GM23338 (cell line): Measurements from ENCODE around the gene COG7. TPM values are rescaled to one million over a fixed set of nuclear protein-coding genes. Genes with fewer than 3 reads are reported as not detected.

Experiments used
- ATAC-seq: fragments of 200-7000 bp; cut with Tn5 transposase; 3 replicates; pipeline ENCODE4 v1.9.1; 2020
- DNase-seq: peaks from one replicate; pipeline ENCODE4 v3.0.0-alpha.2; 2015; ENCODE audit warnings: low spot score
- H2AFZ ChIP-seq: fragments of 200-600 bp; sonication (generic); 2 replicates; pipeline ENCODE4 v1.8.0; 2016; ENCODE audit warnings: antibody characterized with exemption, mild to moderate bottlenecking, moderate library complexity
- H3F3A ChIP-seq: fragments of 200-600 bp; sonication (generic); replicated peaks from 2 replicates; pipeline ENCODE4 v1.8.0; 2017; ENCODE audit warnings: antibody characterized with exemption, mixed run types, low read depth
- H3K27ac ChIP-seq: fragments of 200-600 bp; sonication (generic); 2 replicates; pipeline ENCODE4 v1.6.1; 2016; ENCODE audit warnings: low read depth
- H3K27me3 ChIP-seq: fragments of 200-600 bp; sonication (generic); 2 replicates; pipeline ENCODE4 v1.8.0; 2016; ENCODE audit warnings: mild to moderate bottlenecking, mixed run types, moderate library complexity; ENCODE audit not compliant: insufficient read depth
- H3K36me3 ChIP-seq: fragments of 200-600 bp; sonication (generic); 2 replicates; pipeline ENCODE4 v1.8.0; 2016; ENCODE audit warnings: mild to moderate bottlenecking; ENCODE audit not compliant: insufficient read depth
- H3K4me1 ChIP-seq: fragments of 200-600 bp; sonication (generic); 2 replicates; pipeline ENCODE4 v1.8.0; 2016; ENCODE audit warnings: mild to moderate bottlenecking, moderate library complexity; ENCODE audit not compliant: insufficient read depth
- H3K4me2 ChIP-seq: fragments of 200-600 bp; sonication (generic); 2 replicates; pipeline ENCODE4 v1.7.1; 2017; ENCODE audit warnings: mixed run types
- H3K4me3 ChIP-seq: fragments of 200-600 bp; sonication (generic); 2 replicates; pipeline ENCODE4 v1.6.1; 2016; ENCODE audit warnings: mixed run types
- H3K79me2 ChIP-seq: fragments of 200-600 bp; sonication (generic); replicated peaks from 2 replicates; pipeline ENCODE4 v1.8.0; 2017; ENCODE audit warnings: mild to moderate bottlenecking; ENCODE audit not compliant: insufficient read depth
- H3K9me2 ChIP-seq: fragments of 200-600 bp; sonication (generic); 2 replicates; pipeline ENCODE4 v1.8.0; 2017; ENCODE audit not compliant: insufficient read depth
- H4K20me1 ChIP-seq: fragments of 200-600 bp; sonication (generic); replicated peaks from 2 replicates; pipeline ENCODE4 v1.8.0; 2017; ENCODE audit warnings: mild to moderate bottlenecking; ENCODE audit not compliant: insufficient read depth
- H3K27ac Mint-ChIP-seq: 2 replicates; pipeline ENCODE4 v1.8.0; 2020; ENCODE audit warnings: inconsistent platforms, mild to moderate bottlenecking, moderate library complexity, mixed read lengths
- H3K27me3 Mint-ChIP-seq: 3 replicates; pipeline ENCODE4 v1.8.0; 2022; ENCODE audit warnings: low read depth, mild to moderate bottlenecking, moderate library complexity, mixed read lengths, inconsistent platforms; ENCODE audit not compliant: insufficient read depth, poor library complexity
- H3K36me3 Mint-ChIP-seq: 3 replicates; pipeline ENCODE4 v1.8.0; 2021; ENCODE audit warnings: low read depth, mild to moderate bottlenecking, inconsistent platforms, moderate library complexity, mixed read lengths
- H3K4me1 Mint-ChIP-seq: 3 replicates; pipeline ENCODE4 v1.8.0; 2020; ENCODE audit warnings: mild to moderate bottlenecking, inconsistent platforms, mixed read lengths
- H3K4me3 Mint-ChIP-seq: 3 replicates; pipeline ENCODE4 v1.8.0; 2021; ENCODE audit warnings: moderate library complexity, mild to moderate bottlenecking, inconsistent platforms, mixed read lengths
- H3K9me3 Mint-ChIP-seq: 3 replicates; pipeline ENCODE4 v1.8.0; 2020; ENCODE audit warnings: moderate library complexity, mild to moderate bottlenecking, inconsistent platforms, mixed read lengths
- CREB1 ChIP-seq: fragments of 250-450 bp; sonication (Bioruptor Pico); IDR thresholded peaks from 2 replicates; pipeline ENCODE4 v1.5.0; 2020; ENCODE audit warnings: low read depth, mild to moderate bottlenecking, moderate library complexity
- EZH2 ChIP-seq: fragments of 200-600 bp; sonication (generic); IDR thresholded peaks from one replicate; pipeline ENCODE4 v1.8.0; 2017; ENCODE audit warnings: antibody characterized with exemption, mild to moderate bottlenecking, low read depth; ENCODE audit not compliant: unreplicated experiment
- EZH2phosphoT487 ChIP-seq: fragments of 200-600 bp; sonication (generic); IDR thresholded peaks from one replicate; pipeline ENCODE4 v1.8.1; 2018; ENCODE audit warnings: antibody characterized with exemption; ENCODE audit not compliant: unreplicated experiment
- JUNB ChIP-seq: IDR thresholded peaks from one replicate; pipeline ENCODE4 v1.6.1; 2016; ENCODE audit warnings: antibody characterized with exemption; ENCODE audit not compliant: unreplicated experiment
- POLR2AphosphoS5 ChIP-seq: IDR thresholded peaks from 2 replicates; pipeline ENCODE4 v1.6.1; 2016; ENCODE audit warnings: antibody characterized with exemption, low read depth
- REST ChIP-seq: IDR thresholded peaks from one replicate; pipeline ENCODE4 v1.6.1; 2018; ENCODE audit warnings: antibody characterized with exemption; ENCODE audit not compliant: unreplicated experiment
- ZNF114 ChIP-seq: fragments of 250-450 bp; sonication (Bioruptor Pico); IDR thresholded peaks from 2 replicates; pipeline ENCODE4 v1.5.0; 2020; ENCODE audit warnings: mild to moderate bottlenecking, moderate library complexity
- ZNF462 ChIP-seq: fragments of 250-450 bp; sonication (Bioruptor Pico); IDR thresholded peaks from 2 replicates; pipeline ENCODE4 v1.5.0; 2020; ENCODE audit warnings: mild to moderate bottlenecking, moderate library complexity
- polyA plus RNA-seq: library from polyadenylated mRNA; unstranded; fragments of >200 nt; fragmentation: Nextera tagmentation; extraction: Ambion mirVana; gene quantifications from 2 replicates; pipeline ENCODE4 v1.2.1, GENCODE V29; 2016
- total RNA-seq: library from RNA; depleted of rRNA; stranded (reverse); fragments of >200 nt; shearing (Covaris generic); gene quantifications from 2 replicates; pipeline ENCODE4 v1.2.3, GENCODE V29; 2014

The COG7 gene
- total and polyA plus RNA-seq, 2 experiments from 2014 or later = 9.2 to 20.0 TPM

- Mint-ChIP-seq H3K36me3 (peaks cover 89% of the 10 kb centered on the region), H3K27ac (no peak overlapping the region), H3K4me3 (no peak overlapping the region), H3K4me1 (no peaks in the 10 kb centered on the region), H3K27me3 (peaks cover 5% of the 10 kb centered on the region), H3K9me3 (no peaks in the 10 kb centered on the region)
- H3K27me3 ChIP-seq = no peaks in the 10 kb centered on the region
- H2AFZ ChIP-seq = no peak overlapping the region
- DNase-seq = no peak
- H3K4me2 ChIP-seq = no peak overlapping the region
- H3K9me2 ChIP-seq = no peaks in the 10 kb centered on the region
- H4K20me1 ChIP-seq = peaks cover 11% of the 10 kb centered on the region
- H3K79me2 ChIP-seq = no peaks in the 10 kb centered on the region
- H3K4me1 ChIP-seq = no peaks in the 10 kb centered on the region
- H3K27ac ChIP-seq = no peak overlapping the region
- no peak for TF ChIP-seq CREB1
- no peak for TF ChIP-seq POLR2AphosphoS5
- peaks cover 55% of the 10 kb centered on the region for H3K36me3 ChIP-seq
- ATAC-seq = no peak
- H3F3A ChIP-seq = peaks cover 5% of the 10 kb centered on the region; the same call in 1 of the 2 replicates
- H3K4me3 ChIP-seq = no peak overlapping the region
Measured at GRCh38 chr16:23480257-23480656, 27.3 kb upstream of the COG7 start.

- H3K4me3 ChIP-seq = no peak overlapping the region
- Mint-ChIP-seq H3K27me3 (peaks cover 7% of the 10 kb centered on the region), H3K4me1 (no peaks in the 10 kb centered on the region), H3K36me3 (peaks cover 89% of the 10 kb centered on the region), H3K27ac (no peak overlapping the region; the same call in 1 of the 2 replicates), H3K9me3 (no peaks in the 10 kb centered on the region), H3K4me3 (no peak overlapping the region)
- H4K20me1 ChIP-seq = peaks cover 7% of the 10 kb centered on the region
- no peak for ATAC-seq
- H3K27ac ChIP-seq = no peak overlapping the region
- H2AFZ ChIP-seq = no peak overlapping the region
- no peaks in the 10 kb centered on the region for H3F3A ChIP-seq
- DNase-seq = no peak
- no peak overlapping the region for H3K4me2 ChIP-seq
- no peaks in the 10 kb centered on the region for H3K9me2 ChIP-seq
- no peak for TF ChIP-seq JUNB
- no peak for TF ChIP-seq EZH2phosphoT487
- no peaks in the 10 kb centered on the region for H3K4me1 ChIP-seq
- H3K27me3 ChIP-seq = no peaks in the 10 kb centered on the region
- H3K79me2 ChIP-seq = no peaks in the 10 kb centered on the region
- H3K36me3 ChIP-seq = peaks cover 63% of the 10 kb centered on the region
Measured at GRCh38 chr16:23479138-23479537, 26.1 kb upstream of the COG7 start.

- H3K27me3 ChIP-seq = no peaks in the 10 kb centered on the region
- peaks cover 94% of the 10 kb centered on the region for H3K36me3 Mint-ChIP-seq
- peaks cover 63% of the 10 kb centered on the region for H3K36me3 ChIP-seq
- TF ChIP-seq REST = no peak
- TF ChIP-seq JUNB = no peak
- TF ChIP-seq CREB1 = no peak
- no peak for TF ChIP-seq ZNF462 (CRISPR knock-in tag)
- no peak for TF ChIP-seq ZNF114 (CRISPR knock-in tag)
- no peak for TF ChIP-seq EZH2
Measured at GRCh38 chr16:23478566-23478965, 25.6 kb upstream of the COG7 start.

More at GRCh38 chr16:23478566-23478965, 25.6 kb upstream of the COG7 start:
- H3K4me1 Mint-ChIP-seq = no peaks in the 10 kb centered on the region
- Histone ChIP-seq H3K4me2 (no peak overlapping the region), H3K9me2 (no peaks in the 10 kb centered on the region), H4K20me1 (peaks cover 7% of the 10 kb centered on the region), H2AFZ (no peak overlapping the region), H3K4me3 (no peak overlapping the region), H3K79me2 (no peaks in the 10 kb centered on the region), H3K4me1 (no peaks in the 10 kb centered on the region), H3F3A (no peaks in the 10 kb centered on the region), H3K27ac (no peak overlapping the region)
- peaks cover 7% of the 10 kb centered on the region for H3K27me3 Mint-ChIP-seq
- no peak overlapping the region for H3K27ac Mint-ChIP-seq
- ATAC-seq = no peak
- no peaks in the 10 kb centered on the region for H3K9me3 Mint-ChIP-seq
- no peak for DNase-seq
- no peak overlapping the region for H3K4me3 Mint-ChIP-seq
